ENCODE measurements around the gene G6PD.

G6PD gene

DNA sequence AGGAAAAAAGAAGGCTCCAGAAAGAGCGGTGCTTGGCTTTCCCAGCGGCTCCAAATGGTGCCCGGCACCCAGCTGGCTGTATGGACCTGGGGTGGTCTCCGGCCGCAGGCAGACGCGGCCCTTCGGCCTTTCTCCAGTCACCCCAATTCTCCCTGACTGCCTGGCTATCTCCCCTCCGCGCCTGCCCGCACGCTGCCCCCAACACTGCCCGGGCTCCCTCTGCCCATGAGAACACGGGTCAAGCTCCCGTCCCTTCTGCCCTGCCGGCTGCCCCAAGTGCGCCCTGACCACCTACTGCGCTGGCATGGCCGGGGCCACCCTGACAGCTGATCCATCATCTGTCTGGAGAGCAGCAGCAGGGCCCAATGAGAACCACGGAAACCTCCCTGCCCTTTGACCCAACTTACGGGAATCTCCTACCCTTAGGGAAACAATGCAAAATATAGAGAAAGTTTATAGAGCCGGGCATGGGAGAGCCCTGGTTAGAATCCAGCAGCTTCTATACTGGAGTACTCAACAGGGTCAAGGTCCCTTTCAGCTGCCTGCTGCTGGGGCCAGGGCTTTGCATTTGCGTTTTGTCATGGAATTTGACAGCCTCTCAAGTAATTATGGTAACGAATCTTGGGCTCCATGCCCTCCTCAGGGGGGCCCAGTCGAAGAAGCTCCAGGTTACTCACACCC is 29.4 kb downstream of the G6PD start:
- no peak overlapping the region; the same call in 1 of the 2 replicates for H3K27ac ChIP-seq
- TF ChIP-seq, protein P1, sequence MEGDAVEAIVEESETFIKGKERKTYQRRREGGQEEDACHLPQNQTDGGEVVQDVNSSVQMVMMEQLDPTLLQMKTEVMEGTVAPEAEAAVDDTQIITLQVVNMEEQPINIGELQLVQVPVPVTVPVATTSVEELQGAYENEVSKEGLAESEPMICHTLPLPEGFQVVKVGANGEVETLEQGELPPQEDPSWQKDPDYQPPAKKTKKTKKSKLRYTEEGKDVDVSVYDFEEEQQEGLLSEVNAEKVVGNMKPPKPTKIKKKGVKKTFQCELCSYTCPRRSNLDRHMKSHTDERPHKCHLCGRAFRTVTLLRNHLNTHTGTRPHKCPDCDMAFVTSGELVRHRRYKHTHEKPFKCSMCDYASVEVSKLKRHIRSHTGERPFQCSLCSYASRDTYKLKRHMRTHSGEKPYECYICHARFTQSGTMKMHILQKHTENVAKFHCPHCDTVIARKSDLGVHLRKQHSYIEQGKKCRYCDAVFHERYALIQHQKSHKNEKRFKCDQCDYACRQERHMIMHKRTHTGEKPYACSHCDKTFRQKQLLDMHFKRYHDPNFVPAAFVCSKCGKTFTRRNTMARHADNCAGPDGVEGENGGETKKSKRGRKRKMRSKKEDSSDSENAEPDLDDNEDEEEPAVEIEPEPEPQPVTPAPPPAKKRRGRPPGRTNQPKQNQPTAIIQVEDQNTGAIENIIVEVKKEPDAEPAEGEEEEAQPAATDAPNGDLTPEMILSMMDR (IDR thresholded peaks at IDR 0.05): no peak
- no peak for TF ChIP-seq ZFX (IDR thresholded peaks at IDR 0.05; ENCODE audit: borderline replicate concordance)

DNA sequence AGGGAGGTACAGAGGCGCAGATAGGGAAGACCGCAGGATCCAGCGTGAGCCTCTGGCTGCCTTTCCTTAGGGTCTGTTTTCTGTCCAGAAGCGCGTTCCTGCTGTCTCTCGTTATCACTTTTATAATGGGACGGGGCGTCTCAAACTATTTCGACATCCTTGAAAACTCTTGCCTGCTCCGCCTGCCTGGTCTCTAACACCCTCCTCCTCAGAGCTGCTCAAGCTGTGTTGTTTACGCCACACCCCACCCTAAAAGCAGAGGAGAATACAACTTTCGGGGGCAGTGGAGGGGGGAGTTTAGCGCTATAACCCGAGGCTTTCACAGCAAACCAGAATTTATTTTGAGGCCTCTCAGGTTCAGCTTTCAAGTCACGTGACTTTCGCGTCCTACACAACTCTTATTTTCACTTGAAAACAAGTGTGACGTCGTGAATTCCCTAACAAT is 30.0 kb downstream of the G6PD start:
- peak overlapping the region; percentile 66 for H3K27ac ChIP-seq
- TF ChIP-seq ZFX (IDR thresholded peaks at IDR 0.05; ENCODE audit: borderline replicate concordance): no peak
- TF ChIP-seq, protein P1 (IDR thresholded peaks at IDR 0.05): no peak

DNA sequence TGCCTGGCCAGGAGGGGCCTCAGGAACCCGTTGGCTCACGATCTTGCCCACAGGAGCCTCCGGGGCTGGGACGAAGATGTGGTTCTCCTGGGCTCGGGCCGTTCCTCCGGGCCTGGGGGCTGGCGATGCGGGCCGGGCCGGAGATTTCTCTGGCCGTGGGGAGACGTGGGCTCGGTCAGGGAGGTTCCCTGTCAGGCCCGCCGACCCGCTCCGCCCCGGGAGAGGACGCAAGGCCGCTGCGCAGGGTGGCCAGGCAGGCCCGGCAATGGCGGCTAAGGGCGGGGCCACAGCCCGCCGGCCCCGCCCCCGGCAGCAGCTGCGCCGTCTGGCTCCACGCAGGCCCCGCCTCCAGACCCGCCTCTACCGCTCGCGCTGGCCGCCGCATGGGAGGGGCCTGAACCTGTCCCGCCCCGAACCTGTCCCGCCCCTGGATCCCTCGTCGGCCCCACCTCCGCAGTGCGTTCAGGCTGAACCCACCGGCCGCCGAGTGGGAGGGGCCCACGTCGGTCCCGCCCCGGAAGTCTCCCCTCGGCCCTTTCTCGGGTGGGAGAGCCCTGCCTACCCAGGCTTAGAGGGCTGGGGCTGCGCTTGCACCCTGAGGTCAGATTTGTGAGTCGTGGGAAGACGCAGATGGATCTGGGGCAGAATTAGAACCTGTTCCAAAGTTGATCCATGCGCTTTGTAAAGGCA is 30.5 kb downstream of the G6PD start, which contains the start of gene FAM3A:
Gene FAM3A, minus strand, starts transcription at position 267 of the 690 bp plus-strand sequence. CDS start 460 bp downstream, outside the sequence.
- peak within 1 kb of the TSS; percentile 66 for H3K27ac ChIP-seq
- TF ChIP-seq, protein P1 (IDR thresholded peaks at IDR 0.05): no peak
- TF ChIP-seq ZFX (IDR thresholded peaks at IDR 0.05; ENCODE audit: borderline replicate concordance): no peak

DNA sequence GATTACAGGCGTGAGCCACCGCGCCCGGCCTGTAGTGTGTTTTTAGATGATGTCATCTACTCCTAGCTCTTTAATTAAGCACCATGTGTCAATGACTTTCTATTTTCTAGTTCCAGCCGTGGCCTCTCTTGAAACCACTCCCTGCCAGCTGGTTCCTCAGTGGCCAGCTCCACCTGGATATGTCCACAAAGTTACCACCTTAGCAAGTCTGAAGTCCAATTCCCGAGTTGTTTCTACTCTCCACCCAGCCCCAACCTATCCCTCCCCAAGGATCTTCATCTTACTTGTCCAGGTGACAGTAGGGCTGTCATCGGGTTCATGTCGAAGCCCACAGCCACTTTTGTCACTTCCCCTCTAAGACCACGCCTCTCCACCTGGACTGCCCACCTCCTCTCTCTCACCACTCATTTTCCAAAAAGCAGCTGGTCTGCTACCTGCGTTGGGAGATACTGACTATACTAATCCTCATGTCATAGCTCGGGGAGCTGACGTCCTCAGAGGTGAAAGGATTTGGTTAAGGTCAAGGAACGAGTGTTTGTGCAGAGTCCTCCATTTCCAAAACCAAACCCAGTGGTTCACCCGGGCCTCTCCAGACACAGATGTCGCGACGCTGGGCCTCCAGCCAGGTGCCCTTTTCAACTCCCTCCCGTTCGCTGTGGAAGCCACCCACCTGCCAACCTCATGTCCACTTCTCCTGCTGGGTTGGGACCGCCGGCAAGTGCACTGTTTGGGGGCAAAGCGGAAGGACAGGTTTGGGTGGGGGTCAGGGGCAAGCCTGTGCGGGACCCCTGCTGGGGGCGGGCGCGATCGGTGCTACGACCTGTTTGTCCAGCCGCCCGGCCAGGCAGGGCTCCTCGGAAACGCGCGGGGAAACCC is 31.3 kb downstream of the G6PD start:
- H3K27ac ChIP-seq: peak overlapping the region; percentile 66
- TF ChIP-seq ZFX (IDR thresholded peaks at IDR 0.05; ENCODE audit: borderline replicate concordance): no peak
- TF ChIP-seq, protein P1 (IDR thresholded peaks at IDR 0.05): no peak

DNA sequence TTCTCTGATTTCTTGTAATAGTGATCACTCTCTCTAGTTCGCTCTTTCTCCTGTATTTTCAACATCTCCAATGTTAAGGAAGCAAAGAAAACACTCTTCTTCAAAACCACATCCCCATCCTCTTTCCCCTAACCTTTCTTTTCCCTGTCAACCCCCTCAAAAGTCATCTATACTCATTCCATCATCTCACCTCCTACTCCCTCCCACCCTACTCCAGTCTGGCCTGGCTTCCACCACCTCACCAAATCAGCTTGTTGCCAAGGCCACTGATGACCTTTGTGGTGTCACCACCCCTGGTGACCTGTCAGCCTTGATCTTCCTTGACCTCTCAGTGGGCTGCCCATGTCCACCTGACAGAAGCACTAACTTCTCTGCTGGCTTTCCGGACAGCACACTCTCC is 32.9 kb downstream of the G6PD start:
- no peak for TF ChIP-seq ZFX (IDR thresholded peaks at IDR 0.05; ENCODE audit: borderline replicate concordance)
- TF ChIP-seq, protein P1 (IDR thresholded peaks at IDR 0.05): no peak
- H3K27ac ChIP-seq: no peak overlapping the region

DNA sequence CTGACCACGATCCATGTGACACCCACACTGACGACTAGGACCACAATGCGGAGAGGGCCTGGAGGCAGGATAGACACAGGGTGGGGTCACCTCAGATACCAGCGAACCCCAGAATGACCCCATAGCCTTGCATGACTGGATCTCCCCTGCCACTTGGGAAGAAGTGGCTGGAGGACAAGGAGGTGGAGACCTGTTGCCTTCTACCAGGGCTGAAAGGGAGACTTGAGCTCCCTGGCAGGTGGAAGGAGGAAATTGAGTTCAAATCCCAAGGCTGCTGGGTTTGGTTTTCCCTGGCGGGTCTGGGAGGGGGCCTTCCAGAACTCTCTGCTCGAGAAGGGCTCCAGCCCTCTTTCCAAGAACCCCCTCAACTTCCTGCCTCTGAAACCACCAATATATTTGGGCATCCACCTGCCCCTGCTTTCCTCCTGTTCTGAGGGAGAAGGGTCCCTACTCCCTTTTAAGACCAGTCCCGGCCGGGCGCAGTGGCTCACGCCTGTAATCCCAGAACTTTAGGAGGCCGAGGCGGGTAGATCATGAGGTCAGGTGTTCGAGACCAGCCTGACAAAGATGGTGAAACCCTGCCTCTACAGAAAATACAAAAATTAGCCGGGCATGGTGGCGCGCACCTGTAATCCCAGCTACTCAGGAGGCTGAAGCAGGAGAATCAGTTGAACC is 33.6 kb downstream of the G6PD start:
- no peak overlapping the region for H3K27ac ChIP-seq
- TF ChIP-seq ZFX (IDR thresholded peaks at IDR 0.05; ENCODE audit: borderline replicate concordance): no peak
- TF ChIP-seq, protein P1 (IDR thresholded peaks at IDR 0.05): no peak
